K562 (cell line): Measurements from ENCODE around the gene TENM4. TPM values are rescaled to one million over a fixed set of nuclear protein-coding genes. Genes with fewer than 3 reads are reported as not detected.

ENCODE experiments used
- ATAC-seq: fragments of 200-7000 bp; cut with Tn5 transposase; 3 replicates; pipeline ENCODE4 v1.9.1; 2020; ENCODE audit warnings: moderate library complexity
- BruUV-seq: library from RNA; stranded (reverse); fragments of 400-500 nt; replicated peaks from 2 replicates; lab custom pipeline; 2021; lab: Mats Ljungman, UMichigan
- CTCF ChIA-PET: fragments of 300-600 bp; formaldehyde crosslinking; extraction: SDS; loops from one replicate; lab custom pipeline; 2021; ENCODE audit warnings: low intra/inter-chr PET ratio; lab: Yijun Ruan, JAX
- POLR2A ChIA-PET: fragments of 300-600, 350-650 bp; sonication (Branson Sonifier 250); formaldehyde crosslinking; extraction: SDS; loops from one replicate; lab custom pipeline; 2021; ENCODE audit warnings: antibody characterized with exemption, inconsistent platforms; lab: Yijun Ruan, JAX
- DNase-seq, 4 experiments: peaks; one replicate each; pipeline versions ENCODE4 v3.0.0 to v3.0.0-alpha.2; 2011 to 2018; ENCODE audit warnings: low spot score in 3 of 4, mixed read lengths in 3 of 4; ENCODE audit errors: extremely low read depth in 1 of 4
- FAIRE-seq: peaks from 2 replicates; lab custom pipeline; 2011; peaks lifted over from hg19 to GRCh38; lab: Jason Lieb, UNC
- H2AFZ ChIP-seq: 2 replicates; pipeline ENCODE4 v1.6.0; 2011; ENCODE audit warnings: low read depth, low read length, control low read depth, inconsistent platforms
- H3K27ac ChIP-seq: fragments of 200-600 bp; 3 replicates; pipeline ENCODE4 v1.8.0; 2011; ENCODE audit warnings: low read depth, mild to moderate bottlenecking, control low read depth, inconsistent platforms, low read length, moderate library complexity, mixed read lengths; ENCODE audit errors: extremely low read depth
- H3K27me3 ChIP-seq, 2 experiments: fragments of 300-600 bp in 1 of 2; 2 replicates in 1 of 2; 3 replicates in 1 of 2; pipeline versions ENCODE4 v1.6.0 to v1.8.0; 2011; ENCODE audit warnings: inconsistent platforms in 2 of 2, low read length in 2 of 2, mild to moderate bottlenecking in 1 of 2, mixed read lengths in 1 of 2, moderate library complexity in 1 of 2; ENCODE audit not compliant: control insufficient read depth in 2 of 2, insufficient read depth in 2 of 2
- H3K36me3 ChIP-seq: fragments of 300-600 bp; 3 replicates; pipeline ENCODE4 v1.8.0; 2011; ENCODE audit warnings: mild to moderate bottlenecking, low read length, inconsistent platforms; ENCODE audit not compliant: control insufficient read depth, insufficient read depth
- H3K4me1 ChIP-seq, 2 experiments: fragments of 200-600 bp in 1 of 2; replicated peaks in 1 of 2; 2 replicates in 1 of 2; 3 replicates in 1 of 2; pipeline versions ENCODE4 v1.5.1 to v1.8.0; 2011; ENCODE audit warnings: inconsistent platforms in 2 of 2, low read length in 2 of 2, mild to moderate bottlenecking in 1 of 2, mixed read lengths in 1 of 2, moderate library complexity in 1 of 2; ENCODE audit not compliant: control insufficient read depth in 2 of 2, insufficient read depth in 2 of 2
- H3K4me2 ChIP-seq: 2 replicates; pipeline ENCODE4 v1.6.1; 2011; ENCODE audit warnings: low read length, control low read depth, inconsistent platforms, mixed read lengths; ENCODE audit not compliant: insufficient read depth
- H3K4me3 ChIP-seq: fragments of 200-600 bp; sonication (generic), shearing (Covaris generic); 2 replicates; pipeline ENCODE4 v1.5.1; 2016; ENCODE audit warnings: control low read depth, inconsistent platforms
- H3K79me2 ChIP-seq: fragments of 200-600 bp; 3 replicates; pipeline ENCODE4 v1.8.0; 2011; ENCODE audit warnings: low read length, inconsistent platforms; ENCODE audit not compliant: control insufficient read depth, insufficient read depth
- H3K9ac ChIP-seq, 2 experiments: 2 replicates each; pipeline versions ENCODE4 v1.6.0 to v1.6.1; 2011; ENCODE audit warnings: low read depth in 2 of 2, low read length in 2 of 2, control low read depth in 1 of 2, inconsistent platforms in 1 of 2, mild to moderate bottlenecking in 1 of 2, mixed read lengths in 1 of 2; ENCODE audit not compliant: insufficient read depth in 1 of 2
- H3K9me1 ChIP-seq: one replicate; pipeline ENCODE4 v1.6.0; 2011; ENCODE audit warnings: inconsistent platforms, mild to moderate bottlenecking, low read length, moderate library complexity; ENCODE audit not compliant: control insufficient read depth, insufficient read depth
- H3K9me3 ChIP-seq: replicated peaks from 2 replicates; pipeline ENCODE4 v1.5.1; 2011; ENCODE audit warnings: low read depth, low read length, inconsistent platforms; ENCODE audit not compliant: control insufficient read depth, insufficient read depth
- H4K20me1 ChIP-seq: replicated peaks from 2 replicates; pipeline ENCODE4 v1.6.1; 2011; ENCODE audit warnings: low read length, inconsistent platforms, mixed read lengths; ENCODE audit not compliant: control insufficient read depth, insufficient read depth
- EGR1 ChIP-seq: fragments of 450-650 bp; conservative IDR thresholded peaks from 2 replicates; pipeline ENCODE4 v1.6.1; 2017; ENCODE audit warnings: mild to moderate bottlenecking
- HIVEP1 ChIP-seq: fragments of 250-450 bp; sonication (Bioruptor Pico); IDR thresholded peaks from 2 replicates; pipeline ENCODE4 v1.4.0; 2020; ENCODE audit warnings: mild to moderate bottlenecking
- MYBL2 ChIP-seq, 2 experiments: fragments of 450-650 bp in 1 of 2; sonication (generic) in 1 of 2; formaldehyde crosslinking in 1 of 2; IDR thresholded peaks; 2 replicates each; pipeline versions ENCODE4 v1.6.1 to v1.8.1; 2017 to 2022; ENCODE audit warnings: borderline replicate concordance in 1 of 2, inconsistent platforms in 1 of 2, low read depth in 1 of 2, mild to moderate bottlenecking in 1 of 2, missing genetic modification reagents in 1 of 2, moderate library complexity in 1 of 2
- REST ChIP-seq, 2 experiments: fragments of 450-650 bp; formaldehyde crosslinking in 1 of 2; IDR thresholded peaks; 2 replicates each; pipeline versions ENCODE4 v1.4.0 to v1.6.1; 2014 to 2020; ENCODE audit warnings: mild to moderate bottlenecking in 2 of 2, borderline replicate concordance in 1 of 2, low read depth in 1 of 2
- ZBTB2 ChIP-seq: fragments of 450-650 bp; IDR thresholded peaks from 2 replicates; pipeline ENCODE4 v1.6.1; 2016; ENCODE audit warnings: antibody characterized with exemption
- ZNF518B ChIP-seq: fragments of 250-450 bp; sonication (Bioruptor Pico); IDR thresholded peaks from 2 replicates; pipeline ENCODE4 v1.5.0; 2021; ENCODE audit warnings: mild to moderate bottlenecking, moderate library complexity
- WGBS: fragments of 100-300 bp; shearing (Covaris generic); methylation state at CpG from one replicate; pipeline ENCODE4 v1.1.6; 2016; ENCODE audit warnings: low coverage, mixed read lengths; ENCODE audit not compliant: insufficient coverage; ENCODE audit errors: missing lambda C conversion rate; 5-methylcytosine and 5-hydroxymethylcytosine counted together
- in situ Hi-C: fragments of 300-500 bp; cut with MboI; formaldehyde crosslinking; loops from 4 replicates; pipeline ENCODE4 v1.15.0; 2018; ENCODE audit warnings: inconsistent platforms, mixed read lengths
- intact Hi-C: fragments of 100-400 bp; cut with micrococcal nuclease; formaldehyde crosslinking; loops from 2 replicates; pipeline ENCODE4 v1.14.2; 2022
- polyA plus RNA-seq, 8 experiments: library from polyadenylated mRNA; depleted of rRNA in 4 of 8; stranded (reverse) in 5 of 8; unstranded in 3 of 8; fragments of >200 nt; fragmentation: Nextera tagmentation in 2 of 8; fragmentation: Illumina TruSeq in 1 of 8; extraction: Ambion mirVana in 2 of 8; extraction: Trizol in 1 of 8; gene quantifications; 2 replicates each; pipeline versions ENCODE4 v1.2.1 to v1.2.3, GENCODE V29; 2011 to 2014; ENCODE audit warnings: inconsistent platforms in 1 of 8, missing spikeins in 1 of 8
- total RNA-seq, 7 experiments: library from RNA; depleted of rRNA in 6 of 7; stranded (reverse); fragments of >200 nt in 6 of 7; fragmentation: Illumina TruSeq in 2 of 7; extraction: Trizol in 2 of 7; gene quantifications; 2 replicates each; pipeline versions ENCODE4 v1.2.1 to v1.2.3, GENCODE V29; 2011 to 2021; ENCODE audit warnings: low replicate concordance in 1 of 7

TENM4 gene
- total and polyA plus RNA-seq, 9 of the 15 experiments (the other 6 are each of a cell fraction or from before 2014, with no cell fraction given) = 0.16 TPM; not detected in 8

- Histone ChIP-seq H3K9me1 (no peaks in the 10 kb centered on the region), H3K79me2 (no peaks in the 10 kb centered on the region), H3K4me2 (no peak overlapping the region), H3K9ac (no peak overlapping the region), H3K4me1 (no peaks in the 10 kb centered on the region), H3K27me3 (peaks cover 0 to 7% of the 10 kb centered on the region in 2 experiments; a peak in 2 of 5 replicates), H3K9me3 (no peaks in the 10 kb centered on the region), H2AFZ (no peak overlapping the region), H3K27ac (no peak overlapping the region), H3K4me3 (no peak overlapping the region), H4K20me1 (peaks cover 3% of the 10 kb centered on the region; the same call in 1 of the 2 replicates), H3K36me3 (no peaks in the 10 kb centered on the region)
- no TSS peak for BruUV-seq
- in situ Hi-C loops (no loop called here), intact Hi-C loops (loop anchor here (1.0 to 10.0 kb wide), 2 partner anchors 166 to 316 kb away; no protein-coding TSS in a partner anchor)
- peak; percentile 82 for ATAC-seq
- CTCF ChIA-PET = interaction anchor here (1.4 kb wide), 1 partner anchor 162 kb away, joined by 4 read pairs; no protein-coding TSS in a partner anchor
- POLR2A ChIA-PET = no interaction called here
- DNase-seq = peak; percentile 16 to 24 (median 20)
- 5% methylated on average over 3 of the region's 3 CpGs for WGBS
- no peak for FAIRE-seq
- no peak for TF ChIP-seq MYBL2 (IDR thresholded peaks at IDR 0.05; ENCODE audit: low read depth)
- TF ChIP-seq MYBL2 (CRISPR knock-in tag; IDR thresholded peaks at IDR 0.05; ENCODE audit: borderline replicate concordance) = no peak
- peak; percentile 20; the same call in 1 of the 2 replicates for TF ChIP-seq REST (IDR thresholded peaks at IDR 0.05; ENCODE audit: borderline replicate concordance)
- TF ChIP-seq REST (CRISPR knock-in tag; IDR thresholded peaks at IDR 0.05; ENCODE audit: low read depth) = no peak
- no peak for TF ChIP-seq ZNF518B
- no peak for TF ChIP-seq HIVEP1 (CRISPR knock-in tag)
- no peak for TF ChIP-seq EGR1
- no peak for TF ChIP-seq ZBTB2
Measured at GRCh38 chr11:78961247-78961646, 479.6 kb downstream of the TENM4 start.
